Naive thymus-derived CD4-positive, alpha-beta T cell (primary cell): ENCODE measurements around the gene THAP10. TPM values are rescaled to one million over a fixed set of nuclear protein-coding genes. Genes with fewer than 3 reads are reported as not detected.

Experiments used
- ATAC-seq: fragments of 150-1000 bp; cut with Tn5 transposase; 2 replicates; pipeline ENCODE4 v1.10.0; 2021; ENCODE audit warnings: mild to moderate bottlenecking, moderate library complexity
- CTCF ChIA-PET: fragments of 350-600 bp; sonication (Branson Sonifier 250); formaldehyde crosslinking; loops from one replicate; lab custom pipeline; 2021; ENCODE audit warnings: antibody characterized with exemption; lab: Charles Lee
- POLR2A ChIA-PET: fragments of 350-600 bp; sonication (Branson Sonifier 250); formaldehyde crosslinking; loops from one replicate; lab custom pipeline; 2021; ENCODE audit warnings: antibody characterized with exemption, inconsistent platforms; lab: Charles Lee
- DNase-seq, 9 donors: peaks; one replicate each; pipeline versions ENCODE4 v3.0.0 to v3.0.0-alpha.2; 2020 to 2022; ENCODE audit warnings: mixed read lengths in 1 of 9
- H3K27ac ChIP-seq: one replicate; pipeline ENCODE4 v1.7.0; 2013; ENCODE audit warnings: mild to moderate bottlenecking, low read depth, low read length, moderate library complexity
- H3K27me3 ChIP-seq, 2 donors: one replicate each; pipeline ENCODE4 v1.7.0; 2013; ENCODE audit warnings: low read length in 2 of 2, mild to moderate bottlenecking in 2 of 2, moderate library complexity in 2 of 2; ENCODE audit not compliant: control insufficient read depth in 2 of 2, insufficient read depth in 2 of 2
- H3K36me3 ChIP-seq, 3 experiments: 1 replicate in 2 of 3; 2 replicates in 1 of 3; pipeline ENCODE4 v1.7.0; 2013; ENCODE audit warnings: low read length in 3 of 3, mild to moderate bottlenecking in 3 of 3, moderate library complexity in 1 of 3; ENCODE audit not compliant: insufficient read depth in 3 of 3, control insufficient read depth in 2 of 3
- H3K4me1 ChIP-seq, 2 donors: one replicate each; pipeline ENCODE4 v1.7.0; 2013; ENCODE audit warnings: low read length in 2 of 2, mild to moderate bottlenecking in 2 of 2, moderate library complexity in 1 of 2; ENCODE audit not compliant: control insufficient read depth in 2 of 2, insufficient read depth in 2 of 2
- H3K4me3 ChIP-seq: 2 replicates; pipeline ENCODE4 v1.7.0; 2013; ENCODE audit warnings: mild to moderate bottlenecking, low read length
- H3K9me3 ChIP-seq, 3 experiments: 1 replicate in 2 of 3; 2 replicates in 1 of 3; pipeline ENCODE4 v1.7.0; 2013; ENCODE audit warnings: low read length in 3 of 3; ENCODE audit not compliant: control insufficient read depth in 2 of 3
- H3K27ac Mint-ChIP-seq, 9 donors: one replicate each; pipeline ENCODE4 v1.8.0; 2020 to 2022; ENCODE audit warnings: mixed read lengths in 9 of 9, mild to moderate bottlenecking in 8 of 9, moderate library complexity in 5 of 9, inconsistent platforms in 2 of 9
- H3K27me3 Mint-ChIP-seq, 5 donors: one replicate each; pipeline ENCODE4 v1.8.0; 2021 to 2022; ENCODE audit warnings: mixed read lengths in 5 of 5, mild to moderate bottlenecking in 1 of 5
- H3K36me3 Mint-ChIP-seq, 5 donors: one replicate each; pipeline ENCODE4 v1.8.0; 2020 to 2022; ENCODE audit warnings: mixed read lengths in 5 of 5, mild to moderate bottlenecking in 3 of 5, inconsistent platforms in 1 of 5
- H3K4me1 Mint-ChIP-seq, 7 donors: one replicate each; pipeline ENCODE4 v1.8.0; 2020 to 2022; ENCODE audit warnings: mixed read lengths in 7 of 7, mild to moderate bottlenecking in 3 of 7, inconsistent platforms in 1 of 7
- H3K4me3 Mint-ChIP-seq, 10 donors: one replicate each; pipeline ENCODE4 v1.8.0; 2020 to 2022; ENCODE audit warnings: mild to moderate bottlenecking in 10 of 10, mixed read lengths in 10 of 10, moderate library complexity in 6 of 10, inconsistent platforms in 2 of 10
- H3K9me3 Mint-ChIP-seq, 11 donors: one replicate each; pipeline ENCODE4 v1.8.0; 2020 to 2022; ENCODE audit warnings: mixed read lengths in 11 of 11, mild to moderate bottlenecking in 4 of 11, inconsistent platforms in 1 of 11, moderate library complexity in 1 of 11
- intact Hi-C, 2 donors: fragments of 100-400 bp; cut with micrococcal nuclease; formaldehyde crosslinking; loops; one replicate each; pipeline ENCODE4 v1.15.1; 2023
- polyA plus RNA-seq, 2 donors: library from polyadenylated mRNA; unstranded; fragments of 300-500 nt; fragmentation: Illumina TruSeq; gene quantifications; one replicate each; pipeline ENCODE4 v1.2.3, GENCODE V29; 2021
- total RNA-seq, 6 experiments: library from RNA in 5 of 6; stranded (reverse) in 5 of 6; gene quantifications; 1 replicate in 5 of 6; 2 replicates in 1 of 6; pipeline ENCODE4 v1.2.3 and lab custom pipeline; 2021 to 2026

THAP10 gene
- total and polyA plus RNA-seq, 7 experiments from 2014 or later: 0.24 TPM; not detected in 6

- intact Hi-C loops: no loop called here
- CTCF ChIA-PET: no interaction called here
- Mint-ChIP-seq H3K9me3 (no peaks in the 10 kb centered on the region), H3K27ac (no peak overlapping the region), H3K36me3 (no peaks in the 10 kb centered on the region), H3K27me3 (peaks cover 5 to 30% (median 12%) of the 10 kb centered on the region in 5 donors), H3K4me1 (no peaks in the 10 kb centered on the region), H3K4me3 (no peak overlapping the region)
- no peak overlapping the region for H3K4me3 ChIP-seq
- no peaks in the 10 kb centered on the region for H3K27me3 ChIP-seq
- no peaks in the 10 kb centered on the region for H3K9me3 ChIP-seq
- H3K36me3 ChIP-seq: no peaks in the 10 kb centered on the region
- POLR2A ChIA-PET: no interaction called here
- DNase-seq (no peak), ATAC-seq (no peak)
- H3K27ac ChIP-seq: no peak overlapping the region
- no peaks in the 10 kb centered on the region for H3K4me1 ChIP-seq
Observed at GRCh38 chr15:70833861-70834765, 58.1 kb downstream of the THAP10 start.

- peaks cover 5 to 30% (median 12%) of the 10 kb centered on the region in 5 donors for H3K27me3 Mint-ChIP-seq
- H3K4me1 Mint-ChIP-seq: no peaks in the 10 kb centered on the region
- Histone ChIP-seq H3K27ac (no peak overlapping the region), H3K4me3 (no peak overlapping the region), H3K4me1 (no peaks in the 10 kb centered on the region), H3K9me3 (no peaks in the 10 kb centered on the region), H3K36me3 (no peaks in the 10 kb centered on the region), H3K27me3 (no peaks in the 10 kb centered on the region)
- H3K4me3 Mint-ChIP-seq: no peak overlapping the region
- ChIA-PET POLR2A (no interaction called here), CTCF (no interaction called here)
- H3K9me3 Mint-ChIP-seq: no peaks in the 10 kb centered on the region
- intact Hi-C loops: no loop called here
- no peak overlapping the region for H3K27ac Mint-ChIP-seq
- no peaks in the 10 kb centered on the region for H3K36me3 Mint-ChIP-seq
- DNase-seq (no peak), ATAC-seq (no peak)
Observed at GRCh38 chr15:70833422-70833821, 58.8 kb downstream of the THAP10 start.

- Histone ChIP-seq H3K36me3 (no peaks in the 10 kb centered on the region), H3K9me3 (no peaks in the 10 kb centered on the region), H3K27me3 (no peaks in the 10 kb centered on the region), H3K4me1 (no peaks in the 10 kb centered on the region), H3K27ac (no peak overlapping the region), H3K4me3 (no peak overlapping the region)
- CTCF ChIA-PET: no interaction called here
- intact Hi-C loops: no loop called here
- DNase-seq: no peak
- Mint-ChIP-seq H3K27ac (no peak overlapping the region), H3K27me3 (peaks cover 5 to 30% (median 12%) of the 10 kb centered on the region in 5 donors), H3K9me3 (no peaks in the 10 kb centered on the region), H3K4me3 (no peak overlapping the region), H3K4me1 (no peaks in the 10 kb centered on the region), H3K36me3 (no peaks in the 10 kb centered on the region)
- POLR2A ChIA-PET: no interaction called here
- no peak for ATAC-seq
Observed at GRCh38 chr15:70832176-70832575, 60.1 kb downstream of the THAP10 start.

Other genes with a start within 250 kb of the THAP10 start
- 1 to 10 TPM in 2 of 5 experiments, under 1 TPM in 3; 0.14 to 2.1 (median 0.46) TPM for gene UACA, start 128.9 kb downstream of the THAP10 start, total RNA-seq
- under 1 TPM in 1 of 2 donors, not detected in 1; 0.38 TPM for gene UACA, start 128.9 kb downstream of the THAP10 start, polyA plus RNA-seq
- under 1 TPM in 1 of 5 experiments, not detected in 4; 0.50 TPM for gene LARP6, start 38.3 kb downstream of the THAP10 start, total RNA-seq
- gene LARP6, start 38.3 kb downstream of the THAP10 start, polyA plus RNA-seq: under 1 TPM; 0.09 to 0.10 TPM
- gene LRRC49, start 393 bp upstream of the THAP10 start, total RNA-seq: not detected
- not detected for gene LRRC49, start 393 bp upstream of the THAP10 start, polyA plus RNA-seq
- gene THSD4, start 223.0 kb upstream of the THAP10 start, total RNA-seq: not detected
- not detected for gene THSD4, start 223.0 kb upstream of the THAP10 start, polyA plus RNA-seq